Central memory CD4-positive, alpha-beta T cell (primary cell): Measurements from ENCODE around the gene PIK3R6.

Experiments used
- DNase-seq: peaks from one replicate; pipeline ENCODE4 v3.0.0; 2022

The PIK3R6 gene

GRCh38 chr17:8894202-8894671 is 26.8 kb upstream of the PIK3R6 start:
- no peak for DNase-seq

- DNase-seq, result no peak
These were observed 26.2 kb upstream of the PIK3R6 start for GRCh38 chr17:8893621-8894201.

- no peak for DNase-seq
These were observed 25.6 kb upstream of the PIK3R6 start for GRCh38 chr17:8893059-8893458.

- DNase-seq, result no peak
These were observed 24.8 kb upstream of the PIK3R6 start for GRCh38 chr17:8892338-8892690.

GRCh38 chr17:8890671-8891070 is 23.2 kb upstream of the PIK3R6 start:
- DNase-seq, result no peak

- DNase-seq, result no peak
These were observed 22.2 kb upstream of the PIK3R6 start for GRCh38 chr17:8889458-8890210.

- no peak for DNase-seq
These were observed 21.3 kb upstream of the PIK3R6 start for GRCh38 chr17:8888704-8889302.

GRCh38 chr17:8887834-8888703 is 20.6 kb upstream of the PIK3R6 start:
- no peak for DNase-seq

GRCh38 chr17:8887301-8887700 is 19.8 kb upstream of the PIK3R6 start:
- no peak for DNase-seq

GRCh38 chr17:8885967-8886684 is 18.7 kb upstream of the PIK3R6 start:
- no peak for DNase-seq

- peak; percentile 49 for DNase-seq
These were observed 17.9 kb upstream of the PIK3R6 start for GRCh38 chr17:8885163-8885966.

GRCh38 chr17:8884336-8884990 is 17.0 kb upstream of the PIK3R6 start:
- DNase-seq, result no peak

- no peak for DNase-seq
These were observed 15.9 kb upstream of the PIK3R6 start for GRCh38 chr17:8883353-8883752.

- DNase-seq, result no peak
These were observed 14.1 kb upstream of the PIK3R6 start for GRCh38 chr17:8881606-8882005.

GRCh38 chr17:8880466-8880865 is 13.0 kb upstream of the PIK3R6 start:
- DNase-seq, result no peak

GRCh38 chr17:8879410-8879809 is 11.9 kb upstream of the PIK3R6 start:
- DNase-seq, result no peak

- DNase-seq, result no peak
These were observed 10.5 kb upstream of the PIK3R6 start for GRCh38 chr17:8877984-8878383.

- DNase-seq, result no peak
These were observed 8.5 kb upstream of the PIK3R6 start for GRCh38 chr17:8875957-8876356.

GRCh38 chr17:8875436-8875835 is 8.0 kb upstream of the PIK3R6 start:
- no peak for DNase-seq

GRCh38 chr17:8873801-8874715 is 6.6 kb upstream of the PIK3R6 start:
- DNase-seq, result no peak
